ENCODE results near the gene KIFC1.
"Not testable (repeated sequence)": the region's sequence is repeated elsewhere in the genome, so short reads cannot be mapped to it uniquely, and the experiment has no call there.

- TF ChIP-seq ZFX (CRISPR knock-in tag; IDR thresholded peaks at IDR 0.05); EP300 (IDR thresholded peaks at IDR 0.05; ENCODE audit: low read length); RNF219 (CRISPR knock-in tag; IDR thresholded peaks at IDR 0.05): not testable (repeated sequence)
Observed at GRCh38 chr6:33399881-33400280, 8.3 kb downstream of the KIFC1 start.
